GM12872 (cell line): ENCODE data around the gene ID2.

Experiments
- TF ChIP-seq, protein P1 (sequence below): IDR thresholded peaks from 3 replicates; pipeline ENCODE4 v1.5.1; 2011; ENCODE audit warnings: low read depth, mild to moderate bottlenecking, low read length, moderate library complexity; ENCODE audit not compliant: insufficient read depth

The ID2 gene

DNA sequence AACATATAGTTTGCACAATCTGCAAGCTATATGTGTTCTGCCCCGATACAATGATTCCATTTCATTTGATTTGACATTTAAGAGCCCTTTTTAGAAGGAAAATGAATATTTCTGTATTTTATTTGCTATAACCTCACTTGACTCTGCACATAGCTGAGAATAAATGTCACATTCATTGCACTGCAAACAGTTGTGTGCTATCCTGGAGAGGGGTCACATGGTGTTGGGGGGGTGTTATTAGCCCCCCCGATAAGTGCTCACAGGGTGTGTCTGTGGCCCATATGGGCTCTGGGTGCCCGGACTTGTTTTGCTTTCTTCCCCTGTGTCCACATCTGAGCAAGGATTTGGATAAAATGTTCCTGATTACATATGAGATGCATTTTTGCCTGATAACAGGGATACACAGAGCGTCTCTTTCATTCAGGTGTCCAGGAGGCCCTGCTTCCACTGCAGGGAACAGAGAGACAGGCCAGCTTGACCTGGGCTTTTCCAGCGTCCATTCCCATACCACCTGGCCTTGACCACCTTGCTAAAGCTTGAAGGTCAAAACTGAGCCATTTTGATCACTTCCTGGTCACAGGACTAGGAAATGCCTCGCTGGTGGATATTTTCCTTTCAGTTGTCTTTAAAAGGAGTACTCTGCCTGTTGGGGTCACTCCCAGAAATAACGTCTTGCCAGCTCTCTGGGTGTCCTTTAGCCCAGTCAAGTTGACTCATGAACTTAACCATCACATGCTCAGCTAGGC is 38.4 kb upstream of the ID2 start:
- TF ChIP-seq, protein P1, sequence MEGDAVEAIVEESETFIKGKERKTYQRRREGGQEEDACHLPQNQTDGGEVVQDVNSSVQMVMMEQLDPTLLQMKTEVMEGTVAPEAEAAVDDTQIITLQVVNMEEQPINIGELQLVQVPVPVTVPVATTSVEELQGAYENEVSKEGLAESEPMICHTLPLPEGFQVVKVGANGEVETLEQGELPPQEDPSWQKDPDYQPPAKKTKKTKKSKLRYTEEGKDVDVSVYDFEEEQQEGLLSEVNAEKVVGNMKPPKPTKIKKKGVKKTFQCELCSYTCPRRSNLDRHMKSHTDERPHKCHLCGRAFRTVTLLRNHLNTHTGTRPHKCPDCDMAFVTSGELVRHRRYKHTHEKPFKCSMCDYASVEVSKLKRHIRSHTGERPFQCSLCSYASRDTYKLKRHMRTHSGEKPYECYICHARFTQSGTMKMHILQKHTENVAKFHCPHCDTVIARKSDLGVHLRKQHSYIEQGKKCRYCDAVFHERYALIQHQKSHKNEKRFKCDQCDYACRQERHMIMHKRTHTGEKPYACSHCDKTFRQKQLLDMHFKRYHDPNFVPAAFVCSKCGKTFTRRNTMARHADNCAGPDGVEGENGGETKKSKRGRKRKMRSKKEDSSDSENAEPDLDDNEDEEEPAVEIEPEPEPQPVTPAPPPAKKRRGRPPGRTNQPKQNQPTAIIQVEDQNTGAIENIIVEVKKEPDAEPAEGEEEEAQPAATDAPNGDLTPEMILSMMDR, result no peak

DNA sequence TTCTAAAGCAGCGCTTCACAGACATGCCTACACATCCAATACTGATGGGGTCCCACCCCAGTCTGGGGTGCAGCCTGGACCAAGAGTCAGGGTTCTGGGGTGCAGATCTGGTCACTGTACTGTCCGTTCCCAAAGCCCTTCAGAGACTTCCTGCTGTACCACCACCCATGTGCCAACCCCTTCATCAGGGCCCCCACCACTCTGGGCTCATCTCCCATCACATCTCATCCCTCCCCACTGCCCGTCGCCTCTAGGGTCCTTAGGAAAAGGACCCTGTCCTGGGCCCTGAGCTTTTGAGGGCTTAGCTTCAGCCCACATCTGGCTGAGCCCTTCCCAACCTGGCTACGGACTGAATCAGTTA is 37.9 kb upstream of the ID2 start:
- TF ChIP-seq, protein P1, result no peak

DNA sequence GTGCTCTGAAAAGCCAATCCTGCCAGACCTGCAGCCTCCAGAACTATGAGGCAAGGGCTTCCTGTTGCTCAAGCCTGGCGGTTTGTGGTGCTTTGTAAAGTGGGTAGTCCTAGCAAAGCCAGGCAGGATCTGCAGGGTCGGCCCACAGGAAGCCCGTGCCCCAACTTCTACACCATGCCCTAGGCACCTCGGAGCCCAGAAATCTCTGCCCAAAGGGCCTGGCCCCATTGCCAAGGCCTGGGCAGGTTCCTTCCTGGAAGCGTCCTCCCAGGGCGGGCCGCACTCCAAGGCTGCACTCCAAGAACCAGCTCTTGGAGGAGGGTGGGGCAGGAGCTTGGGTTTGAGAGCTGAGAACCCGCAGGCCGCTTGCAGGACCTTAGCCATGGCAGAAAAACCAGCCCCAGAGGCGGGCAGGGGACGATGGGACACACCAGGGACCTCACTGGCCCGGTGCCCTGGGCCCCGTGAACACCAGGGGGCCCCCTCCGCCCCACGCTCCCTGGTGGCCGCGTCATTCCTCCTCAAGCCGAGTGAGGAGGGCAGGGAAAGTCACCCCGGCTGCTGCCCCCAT is 37.2 kb upstream of the ID2 start:
- TF ChIP-seq, protein P1, result no peak

DNA sequence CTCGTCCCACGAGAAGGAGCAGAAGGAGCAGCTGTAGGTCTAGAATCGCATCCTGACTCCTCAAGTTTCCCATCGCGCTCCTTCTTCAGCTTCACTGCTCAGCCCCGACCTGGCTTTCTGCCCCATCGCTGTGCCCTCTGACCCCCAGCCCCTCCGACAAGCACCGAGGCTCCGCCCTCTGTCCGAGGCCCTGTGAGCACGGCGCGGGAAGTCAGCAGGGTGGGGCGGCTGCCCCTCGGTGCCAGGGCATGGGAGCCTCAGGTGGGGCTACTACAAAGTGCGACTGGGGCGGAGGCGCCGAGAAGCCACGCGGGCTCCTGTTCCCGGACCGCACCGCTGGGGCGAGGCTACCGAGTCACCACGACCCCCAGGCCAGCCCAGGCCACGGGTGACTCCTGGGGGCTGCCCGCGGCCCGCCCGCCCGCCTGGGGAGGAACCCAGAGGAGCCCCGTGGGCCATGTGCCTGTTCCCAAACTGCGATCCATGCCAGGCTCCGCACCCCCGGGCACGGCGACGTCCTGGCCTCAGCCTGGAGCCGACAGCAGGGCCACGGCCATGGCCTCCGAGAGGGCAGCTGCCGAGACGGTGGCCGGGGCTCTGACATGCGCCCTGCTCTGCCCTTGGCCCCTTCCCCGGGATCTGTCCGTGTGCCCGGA is 36.6 kb upstream of the ID2 start:
- TF ChIP-seq, protein P1, result no peak

DNA sequence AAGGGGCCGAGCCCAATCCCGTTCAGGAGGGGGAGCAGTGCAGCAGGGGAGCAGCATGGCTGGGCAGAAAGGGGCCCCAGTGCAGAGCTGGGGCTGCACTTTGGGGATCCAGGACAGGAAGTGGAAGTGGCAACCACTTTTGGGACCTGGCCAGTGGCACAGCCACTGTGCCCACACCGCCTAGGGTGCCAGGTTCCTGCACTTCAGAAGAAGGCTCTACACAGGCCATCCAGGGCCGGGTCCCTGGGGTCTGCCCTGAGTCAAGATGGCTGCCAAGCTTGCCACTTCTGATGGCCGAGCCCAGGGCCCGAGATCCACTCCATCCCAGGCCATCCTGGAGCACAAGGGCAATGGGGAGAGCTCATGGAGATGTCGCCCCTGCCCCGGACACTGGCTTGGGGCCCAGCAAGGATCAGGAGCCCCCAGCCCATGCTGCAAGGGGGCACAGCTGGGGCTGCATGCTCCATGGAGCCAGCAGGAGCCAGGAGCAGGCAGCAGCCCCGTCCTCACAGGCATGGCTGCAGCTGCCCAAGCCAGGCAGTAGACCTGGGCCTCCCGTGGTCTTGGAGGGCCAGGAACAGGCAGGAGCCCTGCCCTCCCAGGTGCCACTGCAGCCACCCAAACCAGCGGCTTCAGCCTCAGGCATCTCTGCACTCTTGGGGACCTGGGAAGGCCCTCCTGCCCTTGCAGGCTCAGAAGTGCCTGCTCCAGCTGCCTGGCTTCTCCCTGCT is 35.0 kb upstream of the ID2 start:
- TF ChIP-seq, protein P1, result no peak

DNA sequence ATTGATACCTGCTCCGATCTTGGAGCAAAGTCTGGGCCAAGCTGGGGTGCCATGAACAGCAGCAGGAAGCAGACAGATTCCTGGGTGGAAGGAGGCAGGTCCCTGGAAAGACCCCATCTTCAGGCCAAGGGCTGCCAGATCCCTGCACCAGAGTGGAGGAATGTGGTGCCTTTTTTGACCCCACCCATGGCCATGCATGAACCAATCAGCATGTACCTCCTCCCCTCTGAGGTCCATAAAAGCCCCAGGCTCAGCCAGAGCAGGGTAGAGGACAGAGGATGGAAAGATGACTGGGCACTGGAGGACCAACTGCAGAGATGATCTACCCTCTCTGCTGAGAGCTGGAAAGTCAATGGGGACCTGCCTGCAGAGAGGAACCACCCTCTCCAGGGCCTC is 34.4 kb upstream of the ID2 start:
- TF ChIP-seq, protein P1, result no peak

DNA sequence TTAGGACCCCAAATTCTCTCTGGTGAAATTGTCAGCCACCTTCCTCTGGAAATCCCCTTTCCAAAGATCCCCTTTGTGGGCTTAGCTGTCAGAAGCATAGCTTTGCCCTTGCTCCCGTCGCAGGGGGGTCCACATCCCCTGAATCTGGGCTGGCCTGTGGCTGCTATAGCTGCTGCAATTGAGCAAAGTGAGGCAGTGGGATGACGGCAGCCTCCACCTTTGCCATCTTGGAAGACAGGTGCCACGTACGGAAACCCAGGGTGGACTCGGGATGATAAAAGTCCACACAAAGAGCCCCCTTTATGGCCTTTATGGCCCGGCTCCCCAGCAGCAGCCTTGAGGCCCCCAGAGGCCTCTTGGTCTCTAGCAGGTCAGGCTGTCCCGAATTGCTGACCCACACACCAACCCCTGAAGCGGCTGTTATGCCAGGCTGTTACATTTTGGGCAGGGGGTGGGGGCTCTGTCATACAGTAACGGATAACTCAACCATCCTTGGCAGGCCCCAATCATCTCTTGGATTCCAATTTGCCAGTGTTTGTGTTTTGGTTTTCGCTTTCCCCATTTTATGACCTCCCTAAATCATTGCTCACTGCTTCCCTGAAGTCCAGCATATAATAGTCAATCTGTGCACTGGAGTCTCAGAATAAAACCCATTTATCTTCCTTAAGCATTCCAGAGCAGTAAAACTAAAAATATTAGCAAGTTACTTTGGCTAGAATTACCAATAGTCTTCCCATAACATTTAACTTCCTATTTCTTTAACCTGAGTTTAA is 33.2 kb upstream of the ID2 start:
- TF ChIP-seq, protein P1, result no peak
